GM19035 (cell line): Measurements from ENCODE around the gene UCHL3.

ENCODE experiments used
- ATAC-seq: cut with Tn5 transposase; IDR thresholded peaks from one replicate; pipeline ENCODE4 v1.9.1; 2021; ENCODE audit not compliant: unreplicated experiment

The UCHL3 gene

DNA sequence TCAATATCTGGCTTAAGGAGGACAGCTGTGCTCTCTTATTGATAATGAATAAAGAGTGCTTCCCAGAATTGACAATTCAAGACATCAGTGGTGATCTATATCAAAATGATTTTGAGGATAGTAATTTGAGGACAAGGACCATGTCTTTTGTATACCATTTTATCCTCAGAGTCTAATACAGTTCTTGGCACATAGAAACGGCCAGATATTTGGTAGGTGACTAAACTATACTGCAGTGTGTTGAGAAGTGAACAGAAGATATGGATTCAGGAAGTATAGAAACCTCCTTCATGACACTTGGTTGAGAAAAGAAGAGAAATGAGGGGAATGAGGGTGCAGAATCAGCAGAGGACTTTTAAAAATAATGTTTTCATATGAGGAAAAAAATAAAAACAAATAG lies 70.4 kb downstream of the UCHL3 start:
- ATAC-seq, result no peak

- no peak for ATAC-seq
These were observed 71.6 kb downstream of the UCHL3 start for GRCh38 chr13:75621147-75621546.

GRCh38 chr13:75628801-75629200 lies 79.2 kb downstream of the UCHL3 start:
- ATAC-seq, result no peak

GRCh38 chr13:75633285-75633684 lies 83.7 kb downstream of the UCHL3 start:
- ATAC-seq, result no peak

DNA sequence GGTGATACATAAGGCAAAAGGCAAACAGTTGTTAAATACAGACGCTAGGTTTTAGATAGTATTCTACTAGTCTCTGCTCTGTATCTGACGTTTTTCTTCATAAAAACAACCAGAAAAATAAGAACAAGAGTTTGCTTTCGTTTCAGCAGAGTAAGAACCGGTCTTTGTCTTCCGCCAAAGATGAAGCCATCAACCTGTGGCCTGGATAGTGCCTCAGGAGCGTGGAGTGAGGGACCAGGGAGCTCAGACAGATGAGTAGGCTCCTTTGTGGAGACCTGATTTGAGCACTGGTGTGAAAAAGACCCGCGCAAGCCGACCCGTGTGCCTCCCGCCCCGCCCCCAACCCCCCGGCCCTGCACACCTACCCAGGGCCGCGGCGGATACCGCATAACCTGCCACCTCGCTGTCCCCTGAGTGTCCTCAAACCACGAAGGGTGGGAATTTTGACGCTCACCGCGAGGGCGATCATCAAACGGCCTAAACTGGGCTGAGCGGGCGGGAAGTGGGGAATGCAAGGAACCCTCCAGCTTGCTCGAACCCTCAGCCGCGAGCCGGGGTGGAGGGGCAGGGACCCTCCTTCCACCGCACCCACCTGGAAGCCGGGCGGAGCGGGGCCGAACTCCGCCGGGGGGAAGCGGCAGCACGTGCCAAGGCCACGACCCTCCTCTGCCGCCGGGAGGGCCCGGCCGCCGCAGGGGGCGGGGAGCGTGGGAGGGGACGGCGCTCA lies 85.7 kb downstream of the UCHL3 start:
- ATAC-seq, result no peak

DNA sequence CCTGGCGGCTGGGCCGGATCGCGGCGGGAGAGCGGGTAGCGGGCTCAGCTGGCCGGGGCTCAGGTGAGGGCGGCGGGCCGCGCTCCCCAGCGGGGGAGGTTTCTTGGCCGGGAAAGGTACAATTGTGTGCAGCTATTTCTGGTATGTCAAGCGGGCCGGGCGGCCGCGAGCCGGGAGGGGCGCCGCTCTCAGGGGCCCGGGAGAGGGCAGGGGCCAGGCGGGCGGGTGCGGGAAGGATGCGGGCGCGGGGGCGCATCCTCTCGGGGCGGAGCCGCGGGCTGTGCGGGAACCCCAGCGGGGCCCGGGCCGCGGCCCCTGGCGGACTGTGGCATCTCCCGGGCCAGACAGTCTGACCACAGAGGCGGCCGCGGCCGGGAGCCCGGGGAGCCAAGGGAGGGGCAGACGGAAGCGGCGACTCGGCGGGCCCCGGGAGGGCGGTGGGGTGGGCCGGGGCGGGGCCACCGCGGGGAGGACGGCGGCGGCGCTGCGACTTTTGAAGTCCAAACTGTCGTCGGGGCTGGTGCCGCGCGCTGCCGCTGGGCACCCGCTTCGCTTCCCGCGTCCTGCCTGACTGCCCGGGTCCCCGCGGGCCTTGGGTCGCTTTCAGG lies 86.3 kb downstream of the UCHL3 start, which contains the start of gene LMO7:
LMO7 (plus strand) TSS at position 503 of the 608 bp plus-strand sequence. CDS start 328 bp downstream, outside the sequence.
- peak; percentile 76 for ATAC-seq

GRCh38 chr13:75636436-75637180 lies 87.0 kb downstream of the UCHL3 start:
- peak; percentile 50 for ATAC-seq

DNA sequence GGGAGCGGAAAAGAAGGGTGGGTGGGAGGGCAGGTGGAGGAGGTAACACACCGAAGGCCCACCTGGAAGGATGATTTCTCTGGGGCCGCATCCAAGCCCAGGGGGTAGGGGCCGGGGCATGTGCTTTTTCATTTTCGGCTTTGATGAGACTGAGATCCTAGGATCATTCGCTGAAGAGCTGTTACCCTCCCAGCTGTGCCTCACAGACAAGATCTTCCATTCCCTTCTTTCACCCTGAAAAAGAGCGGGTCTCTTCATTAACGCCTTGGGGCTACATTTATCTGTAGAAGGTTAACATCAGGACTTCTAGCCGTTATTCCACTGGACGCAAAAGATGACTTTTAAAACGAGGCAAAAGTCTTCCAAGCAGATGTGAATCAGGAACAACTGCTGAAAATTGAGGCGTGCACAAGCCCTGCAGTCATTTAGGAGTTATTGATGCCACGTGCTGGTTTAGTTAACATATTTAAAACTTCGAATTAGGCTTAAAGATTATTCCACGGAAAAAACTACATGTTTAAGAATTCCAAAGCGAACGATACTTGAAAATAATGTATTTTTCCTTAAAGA lies 87.7 kb downstream of the UCHL3 start:
- ATAC-seq, result no peak

DNA sequence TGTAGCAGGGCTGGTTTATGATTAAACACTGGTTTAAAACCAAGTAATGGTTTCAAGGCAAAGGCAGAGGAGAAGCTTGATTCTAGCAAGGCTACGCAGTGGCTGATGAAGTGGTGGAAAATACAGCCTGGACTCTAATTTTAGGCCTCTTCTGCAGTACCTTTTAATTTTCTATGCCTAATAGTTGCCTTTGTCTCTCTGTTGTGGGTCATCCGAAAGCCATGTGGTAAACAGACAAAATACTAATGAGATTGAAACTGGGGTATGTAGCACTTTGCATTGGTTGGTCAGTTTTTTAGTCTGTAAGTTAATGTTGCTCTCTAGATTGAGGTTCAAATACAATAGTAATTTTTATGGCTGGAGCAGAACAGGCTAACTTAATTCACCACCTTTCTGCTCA lies 89.9 kb downstream of the UCHL3 start:
- ATAC-seq, result no peak

DNA sequence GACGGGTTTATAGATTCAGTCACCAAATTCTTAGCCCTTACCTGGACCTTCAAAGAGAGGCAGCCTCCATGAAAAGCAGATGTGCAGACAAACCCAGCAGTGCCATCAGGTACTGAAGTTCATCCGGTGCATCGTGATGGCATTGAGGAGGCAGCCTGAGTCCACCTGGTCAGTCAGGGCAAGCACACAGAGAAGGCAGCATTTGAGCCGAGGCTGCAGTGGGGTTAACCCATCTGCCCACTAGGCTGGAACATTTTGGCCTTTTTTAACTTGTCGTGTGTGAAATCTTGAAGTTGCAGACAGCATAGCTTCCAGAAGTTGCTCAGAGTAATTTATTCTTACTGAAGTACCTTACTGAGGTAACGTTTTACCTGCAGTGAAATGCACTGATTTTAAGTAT lies 91.4 kb downstream of the UCHL3 start:
- no peak for ATAC-seq

GRCh38 chr13:75643182-75643581 lies 93.6 kb downstream of the UCHL3 start:
- no peak for ATAC-seq

DNA sequence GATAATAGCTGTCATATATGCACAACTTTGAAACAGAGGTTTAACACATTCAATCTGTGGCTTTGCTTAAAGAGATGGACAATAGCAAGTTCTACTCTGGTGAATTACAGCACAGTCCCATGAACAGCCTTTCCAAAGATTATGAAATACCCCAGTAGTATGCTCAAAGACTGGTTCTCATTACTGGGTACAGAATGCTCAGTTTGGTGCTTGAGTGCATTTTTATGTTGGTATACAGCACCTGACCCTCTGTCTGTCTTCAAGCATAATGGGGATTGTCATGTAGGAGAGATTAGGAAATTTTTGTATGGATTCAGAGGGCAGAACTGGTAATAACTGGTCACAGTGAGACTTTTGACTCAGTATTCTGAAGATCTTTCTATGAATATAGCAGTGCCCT lies 94.1 kb downstream of the UCHL3 start:
- no peak for ATAC-seq

GRCh38 chr13:75645141-75645540 lies 95.5 kb downstream of the UCHL3 start:
- no peak for ATAC-seq

DNA sequence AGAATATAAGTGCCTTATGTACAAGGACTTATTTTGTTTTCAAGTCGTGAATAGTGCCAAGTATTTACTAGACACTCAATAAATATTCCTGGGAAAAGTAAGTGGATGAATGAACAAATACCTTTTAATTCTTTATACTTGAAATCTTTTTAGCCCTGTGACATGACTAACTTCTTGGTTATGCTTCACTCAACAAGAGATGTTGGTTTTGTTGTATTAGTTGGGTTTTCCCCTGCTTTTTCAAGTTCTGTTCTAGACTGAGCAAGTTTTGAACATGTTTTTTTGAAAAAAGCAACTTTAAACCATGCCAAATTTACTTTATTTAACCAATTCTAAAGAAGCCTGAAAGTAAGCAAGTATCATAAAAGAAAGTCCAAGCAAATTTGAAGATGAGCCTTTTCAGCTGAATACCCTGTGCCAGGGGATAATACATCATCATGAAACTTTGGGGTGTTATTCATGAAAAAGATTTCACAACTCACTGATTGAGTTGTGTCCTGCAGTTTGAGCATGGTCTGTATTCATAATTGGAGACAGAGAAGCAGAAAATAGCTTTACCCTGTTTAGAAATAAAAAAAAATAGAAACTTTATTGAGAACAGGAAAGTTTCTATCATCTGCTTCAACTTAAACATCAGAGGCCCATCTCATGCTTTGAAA lies 97.7 kb downstream of the UCHL3 start:
- ATAC-seq, result peak; percentile 82

DNA sequence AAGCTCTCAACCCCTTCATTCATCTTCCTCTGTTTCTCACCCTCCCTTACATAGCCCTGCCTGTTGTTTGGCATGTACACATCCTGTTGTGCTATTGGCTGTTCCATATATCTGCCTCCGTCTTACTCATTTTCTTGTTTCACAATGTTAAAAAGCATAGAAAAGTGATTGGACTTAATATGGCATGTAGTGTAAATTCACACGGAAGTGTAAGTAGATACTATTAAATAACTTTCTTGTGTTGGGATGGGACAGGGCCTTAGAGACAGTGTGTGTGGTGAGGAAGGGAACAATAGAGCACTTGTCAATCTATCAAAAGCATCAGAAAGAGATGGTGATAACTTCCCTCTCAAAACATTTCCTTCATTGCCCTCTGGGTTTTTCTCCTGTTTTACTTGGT lies 98.9 kb downstream of the UCHL3 start:
- no peak for ATAC-seq

- ATAC-seq, result no peak
These were observed 101.4 kb downstream of the UCHL3 start for GRCh38 chr13:75651013-75651412.

DNA sequence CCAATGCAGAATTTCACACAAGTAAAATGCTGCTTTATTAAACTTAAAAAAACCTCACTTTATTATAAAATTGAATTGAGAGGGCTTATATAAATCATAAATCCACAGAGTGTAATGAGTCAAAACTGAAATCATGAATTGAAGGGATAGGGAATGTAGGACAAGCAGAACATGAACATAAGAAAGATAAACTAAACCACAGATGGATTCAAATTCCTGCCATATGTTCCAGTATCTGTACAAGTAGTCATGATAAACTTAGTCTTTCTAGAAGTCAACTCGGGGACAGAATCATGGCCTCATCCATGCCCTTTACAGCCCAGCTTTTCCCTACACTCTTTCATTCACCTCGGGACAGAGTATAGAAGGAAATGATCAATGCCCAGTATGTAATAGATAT lies 103.1 kb downstream of the UCHL3 start:
- ATAC-seq, result no peak
